Measurements from ENCODE around the gene ENG.
A peak's percentile ranks its signal among the peaks of the same experiment; 100 is the strongest.

Gene ENG

DNA sequence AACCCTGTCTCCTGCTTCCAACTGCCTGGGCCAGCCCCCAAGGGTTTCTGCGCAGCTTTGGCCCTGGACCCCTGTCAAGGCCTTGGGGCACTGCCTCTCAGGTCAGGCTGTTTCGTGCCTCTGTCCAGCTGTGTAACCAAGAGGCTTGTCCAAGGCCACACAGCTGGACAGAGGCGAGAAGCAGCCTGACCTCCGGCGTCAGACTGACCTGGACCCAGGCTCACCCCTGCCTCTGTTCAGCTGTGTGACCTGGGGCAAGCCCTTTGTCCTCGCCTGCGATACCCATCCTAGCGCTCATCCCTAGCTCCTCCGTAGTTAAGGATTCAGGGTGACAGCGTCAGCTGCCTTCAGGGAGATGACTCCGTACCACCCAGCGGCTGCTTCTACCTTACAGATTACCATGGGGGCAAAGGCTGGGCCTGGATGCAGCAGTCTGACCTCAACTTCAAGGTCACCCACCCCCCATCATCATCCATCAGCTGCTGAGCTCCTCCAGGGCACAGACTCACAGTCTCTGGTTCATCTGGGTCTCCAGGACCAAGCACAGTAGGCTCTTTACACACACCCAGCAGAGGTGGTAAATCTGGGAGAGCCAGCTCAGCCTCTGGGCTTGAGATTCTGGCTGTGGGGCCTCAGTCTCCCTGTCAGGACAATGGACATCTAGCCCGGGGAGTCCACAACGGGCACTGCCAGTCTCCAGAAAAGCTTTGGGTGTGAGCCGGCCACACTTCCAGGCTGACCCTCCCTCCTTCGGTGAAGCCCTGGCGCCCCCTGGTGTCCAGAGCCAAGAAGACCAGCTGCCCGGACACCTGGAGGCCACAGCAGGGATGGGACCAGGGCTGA, 15.1 kb upstream of the ENG start (continued):
- TF ChIP-seq, protein P1, sequence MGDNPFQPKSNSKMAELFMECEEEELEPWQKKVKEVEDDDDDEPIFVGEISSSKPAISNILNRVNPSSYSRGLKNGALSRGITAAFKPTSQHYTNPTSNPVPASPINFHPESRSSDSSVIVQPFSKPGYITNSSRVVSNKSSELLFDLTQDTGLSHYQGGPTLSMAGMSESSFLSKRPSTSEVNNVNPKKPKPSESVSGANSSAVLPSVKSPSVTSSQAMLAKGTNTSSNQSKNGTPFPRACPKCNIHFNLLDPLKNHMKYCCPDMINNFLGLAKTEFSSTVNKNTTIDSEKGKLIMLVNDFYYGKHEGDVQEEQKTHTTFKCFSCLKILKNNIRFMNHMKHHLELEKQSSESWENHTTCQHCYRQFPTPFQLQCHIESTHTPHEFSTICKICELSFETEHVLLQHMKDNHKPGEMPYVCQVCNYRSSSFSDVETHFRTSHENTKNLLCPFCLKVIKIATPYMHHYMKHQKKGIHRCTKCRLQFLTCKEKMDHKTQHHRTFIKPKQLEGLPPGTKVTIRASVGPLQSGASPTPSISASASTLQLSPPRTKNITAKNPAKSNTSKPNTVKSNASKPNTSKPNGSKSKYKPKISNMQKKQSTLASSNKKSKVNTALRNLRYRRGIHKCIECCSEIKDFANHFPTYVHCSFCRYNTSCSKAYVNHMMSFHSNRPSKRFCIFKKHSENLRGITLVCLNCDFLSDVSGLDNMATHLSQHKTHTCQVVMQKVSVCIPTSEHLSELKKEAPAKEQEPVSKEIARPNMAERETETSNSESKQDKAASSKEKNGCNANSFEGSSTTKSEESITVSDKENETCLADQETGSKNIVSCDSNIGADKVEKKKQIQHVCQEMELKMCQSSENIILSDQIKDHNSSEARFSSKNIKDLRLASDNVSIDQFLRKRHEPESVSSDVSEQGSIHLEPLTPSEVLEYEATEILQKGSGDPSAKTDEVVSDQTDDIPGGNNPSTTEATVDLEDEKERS (tag by site-specific recombination; IDR thresholded peaks at IDR 0.05), result no peak
- TF ChIP-seq ZNF324 (tag by site-specific recombination; IDR thresholded peaks at IDR 0.05), result no peak

- TF ChIP-seq ZNF37A (tag by site-specific recombination; IDR thresholded peaks at IDR 0.05) (no peak), SALL2 (tag by site-specific recombination; IDR thresholded peaks at IDR 0.05; ENCODE audit: borderline replicate concordance) (no peak), ZNF654 (tag by site-specific recombination; IDR thresholded peaks at IDR 0.05; ENCODE audit: low read depth) (no peak), ZNF16 (tag by site-specific recombination; IDR thresholded peaks at IDR 0.05; ENCODE audit: low read depth) (peak; percentile 80), YY1 (tag by site-specific recombination; IDR thresholded peaks at IDR 0.05) (no peak), ZNF324 (tag by site-specific recombination; IDR thresholded peaks at IDR 0.05) (no peak), KLF16 (tag by site-specific recombination; IDR thresholded peaks at IDR 0.05) (no peak)
- peaks cover 0 to 54% of the 10 kb centered on the region in 2 experiments; a peak in 2 of 3 replicates for H3K36me3 ChIP-seq (ENCODE audit: control insufficient read depth in 2 of 2, insufficient read depth in 1 of 2, low read length in 2 of 2)
- H3K9me3 ChIP-seq (ENCODE audit: control insufficient read depth, insufficient read depth, low read depth, low read length), result no peaks in the 10 kb centered on the region
- ChIA-PET POLR2A (no interaction called here), CTCF (interaction anchor here (0.9 to 3.0 kb wide), 18 partner anchors 8 to 279 kb away, joined by 3 to 46 read pairs (median 8); partner anchors contain the start of genes CDK9, ENG, ST6GALNAC4 and TOR2A)
- H3K27ac ChIP-seq (ENCODE audit: extremely low read depth, low read depth, low read length), result no peak overlapping the region
- H3K4me3 ChIP-seq (ENCODE audit: low read depth, low read length), result no peak overlapping the region
- H3K4me1 ChIP-seq (ENCODE audit: control insufficient read depth, insufficient read depth, low read length), result no peaks in the 10 kb centered on the region; the same call in 1 of the 2 replicates
These were observed 13.9 kb upstream of the ENG start for GRCh38 chr9:127868278-127868902.

DNA sequence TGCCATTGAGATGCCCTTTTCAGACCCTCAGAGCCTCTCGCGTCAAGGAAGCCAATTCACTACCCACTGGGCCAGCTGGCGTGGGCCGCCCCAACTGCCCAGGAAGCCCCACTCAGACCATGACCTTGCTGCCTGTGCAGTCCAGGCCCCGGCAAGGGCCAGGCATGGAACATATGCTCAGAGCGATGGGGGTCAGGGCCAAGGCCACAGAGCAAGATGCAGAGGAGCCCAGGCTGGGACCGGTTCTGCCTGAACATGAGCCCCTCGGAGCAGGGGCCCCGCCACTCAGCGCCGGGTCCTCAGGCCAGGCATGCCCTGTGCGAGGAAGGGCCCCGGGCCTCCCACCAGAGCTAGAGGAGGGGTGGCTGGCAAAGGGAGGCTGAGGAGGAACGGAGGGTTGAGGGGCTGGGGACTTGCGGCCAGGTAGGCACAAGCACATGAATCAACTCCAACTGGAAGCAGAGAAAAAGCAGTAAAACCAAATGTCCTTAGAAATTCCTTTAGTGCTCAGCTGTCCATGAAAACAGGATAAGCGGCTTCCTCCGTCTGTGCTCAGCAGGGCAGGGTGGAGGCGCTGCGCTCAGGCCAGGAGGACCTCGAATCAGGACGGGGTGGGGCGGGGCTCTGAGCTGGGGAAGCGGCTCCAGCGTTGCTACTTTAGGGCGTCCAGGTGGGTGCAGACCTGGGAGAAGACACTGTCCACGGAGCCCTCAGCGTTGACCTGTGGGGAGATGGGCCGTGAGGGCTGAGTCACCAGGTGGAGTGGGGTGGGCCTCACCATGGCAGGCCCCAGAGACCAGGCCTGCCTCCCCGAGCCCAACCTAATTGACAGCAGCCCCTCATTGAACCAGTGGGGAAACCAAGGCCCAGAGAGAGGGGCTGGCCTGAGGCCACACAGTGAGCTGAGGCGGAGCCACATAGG, 13.2 kb upstream of the ENG start:
- Histone ChIP-seq H3K9me3 (ENCODE audit: control insufficient read depth, insufficient read depth, low read depth, low read length) (no peaks in the 10 kb centered on the region), H3K27ac (ENCODE audit: extremely low read depth, low read depth, low read length) (no peak overlapping the region), H3K4me3 (ENCODE audit: low read depth, low read length) (no peak overlapping the region), H3K4me1 (ENCODE audit: control insufficient read depth, insufficient read depth, low read length) (no peaks in the 10 kb centered on the region; the same call in 1 of the 2 replicates), H3K36me3 (ENCODE audit: control insufficient read depth in 2 of 2, insufficient read depth in 1 of 2, low read length in 2 of 2) (peaks cover 0 to 48% of the 10 kb centered on the region in 2 experiments; a peak in 2 of 3 replicates)
- TF ChIP-seq ZBTB49 (tag by site-specific recombination; IDR thresholded peaks at IDR 0.05; ENCODE audit: low read depth), result no peak
- POLR2A ChIA-PET, result interaction anchor here (0.6 kb wide), 1 partner anchor 49 kb away, joined by 3 read pairs; the partner anchor contains the start of gene ST6GALNAC4
- CTCF ChIA-PET, result interaction anchor here (0.7 to 1.6 kb wide), 2 partner anchors 15 to 51 kb away, joined by 3 to 4 read pairs; no protein-coding TSS in a partner anchor

All from HEK293 (cell line).